IPS-11a (cell line): ENCODE measurements around the gene PCNX1.
"Not testable (repeated sequence)": the region's sequence is repeated elsewhere in the genome, so short reads cannot be mapped to it uniquely, and the experiment has no call there.

Experiments
- H3K4me3 ChIP-seq: one replicate; pipeline ENCODE4 v1.5.1; 2013; ENCODE audit warnings: low read depth, low read length, control low read depth

PCNX1 gene

GRCh38 chr14:71062581-71063303, 155.5 kb downstream of the PCNX1 start:
- no peak overlapping the region for H3K4me3 ChIP-seq

- no peak overlapping the region for H3K4me3 ChIP-seq
These were observed 156.1 kb downstream of the PCNX1 start for GRCh38 chr14:71063351-71063750.

GRCh38 chr14:71064747-71065146, 157.5 kb downstream of the PCNX1 start:
- not testable (repeated sequence) for H3K4me3 ChIP-seq

GRCh38 chr14:71070169-71070568, 162.9 kb downstream of the PCNX1 start:
- H3K4me3 ChIP-seq: no peak overlapping the region

GRCh38 chr14:71071042-71071441, 163.8 kb downstream of the PCNX1 start:
- no peak overlapping the region for H3K4me3 ChIP-seq

GRCh38 chr14:71076462-71077092, 169.3 kb downstream of the PCNX1 start:
- H3K4me3 ChIP-seq: no peak overlapping the region

- no peak overlapping the region for H3K4me3 ChIP-seq
These were observed 171.2 kb downstream of the PCNX1 start for GRCh38 chr14:71078500-71078899.

GRCh38 chr14:71086567-71086966, 179.3 kb downstream of the PCNX1 start:
- H3K4me3 ChIP-seq: no peak overlapping the region

- H3K4me3 ChIP-seq: no peak overlapping the region
These were observed 182.7 kb downstream of the PCNX1 start for GRCh38 chr14:71089971-71090370.

GRCh38 chr14:71094722-71095121, 187.5 kb downstream of the PCNX1 start:
- no peak overlapping the region for H3K4me3 ChIP-seq

GRCh38 chr14:71096947-71097346, 189.7 kb downstream of the PCNX1 start:
- H3K4me3 ChIP-seq: no peak overlapping the region

GRCh38 chr14:71103662-71104484, 196.6 kb downstream of the PCNX1 start:
- no peak overlapping the region for H3K4me3 ChIP-seq

- H3K4me3 ChIP-seq: no peak overlapping the region
These were observed 197.9 kb downstream of the PCNX1 start for GRCh38 chr14:71105177-71105576.

GRCh38 chr14:71107921-71108320, 200.7 kb downstream of the PCNX1 start:
- no peak overlapping the region for H3K4me3 ChIP-seq

- no peak overlapping the region for H3K4me3 ChIP-seq
These were observed 201.3 kb downstream of the PCNX1 start for GRCh38 chr14:71108398-71109119.

- no peak overlapping the region for H3K4me3 ChIP-seq
These were observed 206.1 kb downstream of the PCNX1 start for GRCh38 chr14:71113376-71113775.

GRCh38 chr14:71114565-71114964, 207.3 kb downstream of the PCNX1 start:
- H3K4me3 ChIP-seq: no peak overlapping the region

GRCh38 chr14:71115306-71115705, 208.0 kb downstream of the PCNX1 start:
- no peak overlapping the region for H3K4me3 ChIP-seq

- H3K4me3 ChIP-seq: no peak overlapping the region
These were observed 208.7 kb downstream of the PCNX1 start for GRCh38 chr14:71115821-71116567.

GRCh38 chr14:71116568-71117122, 209.4 kb downstream of the PCNX1 start:
- no peak overlapping the region for H3K4me3 ChIP-seq
